PFSK-1 (cell line): ENCODE results near the gene ABCF3.

Experiments used
- FOXP2 ChIP-seq: optimal IDR thresholded peaks from 2 replicates; pipeline ENCODE3; 2011; ENCODE audit warnings: borderline replicate concordance, control low read depth, inconsistent platforms; ENCODE audit not compliant: insufficient read depth; ENCODE audit errors: extremely low read length, extremely low read depth
- POLR2AphosphoS5 ChIP-seq: IDR thresholded peaks from 2 replicates; pipeline ENCODE4 v1.6.1; 2012; ENCODE audit warnings: low read depth, mild to moderate bottlenecking, control low read depth, low read length, moderate library complexity
- SIN3A ChIP-seq: IDR thresholded peaks from 2 replicates; pipeline ENCODE4 v1.6.1; 2012; ENCODE audit warnings: mild to moderate bottlenecking, low read length, moderate library complexity, borderline replicate concordance; ENCODE audit not compliant: insufficient read depth
- TAF1 ChIP-seq: IDR thresholded peaks from 2 replicates; pipeline ENCODE4 v1.6.1; 2012; ENCODE audit warnings: low read length, control low read depth, borderline replicate concordance; ENCODE audit not compliant: insufficient read depth
- TF ChIP-seq, protein P1 (sequence below), 2 experiments: IDR thresholded peaks; 2 replicates each; pipeline versions ENCODE4 v1.6.1 to v1.8.0; 2011 to 2012; ENCODE audit warnings: low read depth in 2 of 2, low read length in 2 of 2, control low read depth in 1 of 2, inconsistent platforms in 1 of 2, mild to moderate bottlenecking in 1 of 2, moderate library complexity in 1 of 2; ENCODE audit not compliant: insufficient read depth in 1 of 2

ABCF3 gene

GRCh38 chr3:184156522-184156955, 29.5 kb upstream of the ABCF3 start:
- TF ChIP-seq, protein P1, sequence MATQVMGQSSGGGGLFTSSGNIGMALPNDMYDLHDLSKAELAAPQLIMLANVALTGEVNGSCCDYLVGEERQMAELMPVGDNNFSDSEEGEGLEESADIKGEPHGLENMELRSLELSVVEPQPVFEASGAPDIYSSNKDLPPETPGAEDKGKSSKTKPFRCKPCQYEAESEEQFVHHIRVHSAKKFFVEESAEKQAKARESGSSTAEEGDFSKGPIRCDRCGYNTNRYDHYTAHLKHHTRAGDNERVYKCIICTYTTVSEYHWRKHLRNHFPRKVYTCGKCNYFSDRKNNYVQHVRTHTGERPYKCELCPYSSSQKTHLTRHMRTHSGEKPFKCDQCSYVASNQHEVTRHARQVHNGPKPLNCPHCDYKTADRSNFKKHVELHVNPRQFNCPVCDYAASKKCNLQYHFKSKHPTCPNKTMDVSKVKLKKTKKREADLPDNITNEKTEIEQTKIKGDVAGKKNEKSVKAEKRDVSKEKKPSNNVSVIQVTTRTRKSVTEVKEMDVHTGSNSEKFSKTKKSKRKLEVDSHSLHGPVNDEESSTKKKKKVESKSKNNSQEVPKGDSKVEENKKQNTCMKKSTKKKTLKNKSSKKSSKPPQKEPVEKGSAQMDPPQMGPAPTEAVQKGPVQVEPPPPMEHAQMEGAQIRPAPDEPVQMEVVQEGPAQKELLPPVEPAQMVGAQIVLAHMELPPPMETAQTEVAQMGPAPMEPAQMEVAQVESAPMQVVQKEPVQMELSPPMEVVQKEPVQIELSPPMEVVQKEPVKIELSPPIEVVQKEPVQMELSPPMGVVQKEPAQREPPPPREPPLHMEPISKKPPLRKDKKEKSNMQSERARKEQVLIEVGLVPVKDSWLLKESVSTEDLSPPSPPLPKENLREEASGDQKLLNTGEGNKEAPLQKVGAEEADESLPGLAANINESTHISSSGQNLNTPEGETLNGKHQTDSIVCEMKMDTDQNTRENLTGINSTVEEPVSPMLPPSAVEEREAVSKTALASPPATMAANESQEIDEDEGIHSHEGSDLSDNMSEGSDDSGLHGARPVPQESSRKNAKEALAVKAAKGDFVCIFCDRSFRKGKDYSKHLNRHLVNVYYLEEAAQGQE (IDR thresholded peaks at IDR 0.05; ENCODE audit: insufficient read depth in 1 of 2, low read depth in 2 of 2, low read length in 2 of 2), result no peak
- no peak for TF ChIP-seq TAF1

DNA sequence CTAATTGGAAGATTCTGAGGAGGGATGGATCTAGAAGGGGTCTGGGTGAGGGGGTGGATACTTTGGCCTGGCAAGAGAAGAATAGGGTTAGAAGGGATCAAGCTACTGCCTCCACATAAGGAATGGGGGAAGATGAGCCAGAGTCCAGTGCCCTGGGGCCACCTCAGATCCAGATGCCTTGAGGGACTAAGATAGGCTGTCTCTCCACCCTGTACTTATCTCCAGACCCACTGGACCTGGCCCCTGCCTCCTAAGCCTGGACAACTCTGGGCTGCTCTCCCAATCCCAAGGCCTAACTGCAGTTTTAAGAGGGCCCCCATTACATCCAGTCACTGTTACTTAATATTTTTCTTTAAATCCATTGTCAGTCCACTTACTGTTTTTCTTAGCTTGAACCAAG, 28.8 kb upstream of the ABCF3 start:
- TF ChIP-seq, protein P1 (IDR thresholded peaks at IDR 0.05; ENCODE audit: insufficient read depth in 1 of 2, low read depth in 2 of 2, low read length in 2 of 2), result no peak

DNA sequence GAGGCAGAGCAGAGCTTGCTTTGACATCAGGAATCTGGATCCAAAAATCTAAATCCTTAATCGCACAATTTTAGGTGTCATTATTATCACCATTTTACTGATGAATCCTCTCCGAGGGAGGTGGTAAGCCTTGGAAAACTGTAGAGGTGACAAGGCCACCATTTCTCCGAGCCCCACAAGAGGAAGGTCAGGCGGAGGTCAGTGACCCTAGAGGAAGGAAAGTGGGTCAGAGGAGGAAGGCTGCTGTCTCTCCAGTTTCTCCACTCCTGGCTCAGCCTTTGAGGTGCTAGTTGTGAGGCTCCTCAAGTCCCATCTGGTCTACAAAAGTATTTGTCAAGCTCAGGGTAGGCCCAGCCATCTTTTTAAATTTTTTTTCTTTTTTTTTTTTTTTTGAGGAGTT, 27.6 kb upstream of the ABCF3 start:
- TF ChIP-seq, protein P1 (IDR thresholded peaks at IDR 0.05; ENCODE audit: insufficient read depth in 1 of 2, low read depth in 2 of 2, low read length in 2 of 2), result no peak
- TF ChIP-seq FOXP2 (no peak), SIN3A (no peak), POLR2AphosphoS5 (no peak), TAF1 (no peak)

DNA sequence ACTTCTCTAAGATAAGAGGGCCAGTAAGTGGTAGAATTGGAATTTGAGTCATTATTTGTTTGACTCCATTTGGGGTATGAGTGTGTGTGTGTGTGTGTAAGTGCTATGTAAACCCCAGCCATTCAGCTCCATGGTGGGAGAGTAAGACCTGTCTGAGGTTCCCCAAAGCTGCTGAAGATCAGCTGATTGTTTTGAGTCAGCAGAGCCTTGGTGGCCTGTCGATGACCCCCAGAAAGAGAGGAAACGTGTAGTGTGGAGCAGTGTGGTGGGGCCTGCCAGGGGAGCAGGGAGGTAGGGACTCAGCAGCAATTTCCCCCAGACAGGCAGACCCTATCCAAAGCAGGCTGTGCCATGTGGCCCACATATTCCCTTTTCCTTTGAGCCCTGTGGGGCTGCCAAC, 25.5 kb upstream of the ABCF3 start:
- TF ChIP-seq, protein P1 (IDR thresholded peaks at IDR 0.05; ENCODE audit: insufficient read depth in 1 of 2, low read depth in 2 of 2, low read length in 2 of 2), result no peak
- TF ChIP-seq TAF1 (no peak), FOXP2 (no peak), POLR2AphosphoS5 (no peak), SIN3A (no peak)

- TF ChIP-seq TAF1, result no peak
- TF ChIP-seq, protein P1 (IDR thresholded peaks at IDR 0.05; ENCODE audit: insufficient read depth in 1 of 2, low read depth in 2 of 2, low read length in 2 of 2), result no peak
- TF ChIP-seq POLR2AphosphoS5, result no peak
- no peak for TF ChIP-seq FOXP2
- TF ChIP-seq SIN3A, result no peak
These were observed 21.2 kb upstream of the ABCF3 start for GRCh38 chr3:184164648-184165330.
